Measurements from ENCODE around the gene NKAIN4.

DNA sequence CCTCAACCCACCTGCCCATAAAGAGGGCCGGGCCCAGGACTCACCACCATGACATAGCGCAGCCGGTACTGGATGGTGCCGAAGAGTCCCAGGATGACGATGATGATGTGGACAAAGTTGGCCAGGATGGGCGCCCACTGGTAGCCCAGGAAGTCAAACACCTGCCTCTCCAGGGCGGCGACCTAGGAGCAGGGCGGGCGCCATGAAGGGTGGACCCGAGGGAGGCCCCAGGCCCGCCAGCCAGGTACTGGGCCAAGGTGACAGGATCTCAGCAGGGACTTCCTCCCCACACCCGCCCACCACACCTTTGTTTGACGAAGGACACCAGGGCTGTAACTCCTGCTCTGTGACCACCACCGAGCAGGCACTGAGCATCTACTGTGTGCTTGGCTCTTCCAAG lies 4.4 kb downstream of the NKAIN4 start:
- no peak for TF ChIP-seq EZH2phosphoT487 (IDR thresholded peaks at IDR 0.05; ENCODE audit: unreplicated experiment)
- TF ChIP-seq CTCF (conservative IDR thresholded peaks at IDR 0.05; ENCODE audit: low read depth in 2 of 2): no peak
- no peak for TF ChIP-seq EZH2 (IDR thresholded peaks at IDR 0.05; ENCODE audit: low read depth, unreplicated experiment)
- TF ChIP-seq POLR2AphosphoS5 (IDR thresholded peaks at IDR 0.05; ENCODE audit: low read depth): no peak
- no peak for TF ChIP-seq CREB1 (CRISPR knock-in tag; IDR thresholded peaks at IDR 0.05; ENCODE audit: low read depth)
- TF ChIP-seq, protein P1, sequence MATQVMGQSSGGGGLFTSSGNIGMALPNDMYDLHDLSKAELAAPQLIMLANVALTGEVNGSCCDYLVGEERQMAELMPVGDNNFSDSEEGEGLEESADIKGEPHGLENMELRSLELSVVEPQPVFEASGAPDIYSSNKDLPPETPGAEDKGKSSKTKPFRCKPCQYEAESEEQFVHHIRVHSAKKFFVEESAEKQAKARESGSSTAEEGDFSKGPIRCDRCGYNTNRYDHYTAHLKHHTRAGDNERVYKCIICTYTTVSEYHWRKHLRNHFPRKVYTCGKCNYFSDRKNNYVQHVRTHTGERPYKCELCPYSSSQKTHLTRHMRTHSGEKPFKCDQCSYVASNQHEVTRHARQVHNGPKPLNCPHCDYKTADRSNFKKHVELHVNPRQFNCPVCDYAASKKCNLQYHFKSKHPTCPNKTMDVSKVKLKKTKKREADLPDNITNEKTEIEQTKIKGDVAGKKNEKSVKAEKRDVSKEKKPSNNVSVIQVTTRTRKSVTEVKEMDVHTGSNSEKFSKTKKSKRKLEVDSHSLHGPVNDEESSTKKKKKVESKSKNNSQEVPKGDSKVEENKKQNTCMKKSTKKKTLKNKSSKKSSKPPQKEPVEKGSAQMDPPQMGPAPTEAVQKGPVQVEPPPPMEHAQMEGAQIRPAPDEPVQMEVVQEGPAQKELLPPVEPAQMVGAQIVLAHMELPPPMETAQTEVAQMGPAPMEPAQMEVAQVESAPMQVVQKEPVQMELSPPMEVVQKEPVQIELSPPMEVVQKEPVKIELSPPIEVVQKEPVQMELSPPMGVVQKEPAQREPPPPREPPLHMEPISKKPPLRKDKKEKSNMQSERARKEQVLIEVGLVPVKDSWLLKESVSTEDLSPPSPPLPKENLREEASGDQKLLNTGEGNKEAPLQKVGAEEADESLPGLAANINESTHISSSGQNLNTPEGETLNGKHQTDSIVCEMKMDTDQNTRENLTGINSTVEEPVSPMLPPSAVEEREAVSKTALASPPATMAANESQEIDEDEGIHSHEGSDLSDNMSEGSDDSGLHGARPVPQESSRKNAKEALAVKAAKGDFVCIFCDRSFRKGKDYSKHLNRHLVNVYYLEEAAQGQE (IDR thresholded peaks at IDR 0.05; ENCODE audit: unreplicated experiment): no peak
- TF ChIP-seq, protein P2, sequence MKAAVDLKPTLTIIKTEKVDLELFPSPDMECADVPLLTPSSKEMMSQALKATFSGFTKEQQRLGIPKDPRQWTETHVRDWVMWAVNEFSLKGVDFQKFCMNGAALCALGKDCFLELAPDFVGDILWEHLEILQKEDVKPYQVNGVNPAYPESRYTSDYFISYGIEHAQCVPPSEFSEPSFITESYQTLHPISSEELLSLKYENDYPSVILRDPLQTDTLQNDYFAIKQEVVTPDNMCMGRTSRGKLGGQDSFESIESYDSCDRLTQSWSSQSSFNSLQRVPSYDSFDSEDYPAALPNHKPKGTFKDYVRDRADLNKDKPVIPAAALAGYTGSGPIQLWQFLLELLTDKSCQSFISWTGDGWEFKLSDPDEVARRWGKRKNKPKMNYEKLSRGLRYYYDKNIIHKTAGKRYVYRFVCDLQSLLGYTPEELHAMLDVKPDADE (IDR thresholded peaks at IDR 0.05): no peak
- TF ChIP-seq JUNB (IDR thresholded peaks at IDR 0.05; ENCODE audit: unreplicated experiment): no peak
